Activated CD4-positive, alpha-beta T cell treated with anti-CD3 and anti-CD28 coated beads, Interleukin-2, amount 50 U/mL, for 24 hours (primary cell): ENCODE measurements around the gene HSD17B1.
"Not testable (repeated sequence)": the region's sequence is repeated elsewhere in the genome, so short reads cannot be mapped to it uniquely, and the experiment has no call there.

Experiments
- DNase-seq, 2 donors: peaks; one replicate each; pipeline ENCODE4 v3.0.0-alpha.2; 2020; ENCODE audit warnings: low read depth in 1 of 2, low spot score in 1 of 2

Gene HSD17B1

GRCh38 chr17:42522798-42523278 lies 29.9 kb upstream of the HSD17B1 start:
- no peak for DNase-seq

DNA sequence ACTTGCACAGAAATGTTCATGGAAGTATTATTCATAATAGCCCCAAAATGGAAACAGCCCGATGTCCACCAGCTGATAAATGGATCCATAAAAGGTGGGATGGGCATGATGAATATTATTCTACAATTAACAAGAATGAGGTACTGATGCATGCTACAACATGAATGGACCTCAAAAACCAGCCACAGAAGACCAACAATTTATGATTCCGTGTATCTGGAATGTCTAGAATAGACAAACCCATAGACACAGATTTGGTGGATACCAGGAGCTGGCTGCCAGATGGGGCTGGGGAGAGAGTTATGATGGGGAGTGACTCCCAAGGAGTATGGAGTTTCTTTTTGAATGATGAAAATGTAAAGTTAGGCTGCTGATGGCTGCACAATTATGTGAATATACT lies 27.5 kb upstream of the HSD17B1 start:
- DNase-seq, result no peak

DNA sequence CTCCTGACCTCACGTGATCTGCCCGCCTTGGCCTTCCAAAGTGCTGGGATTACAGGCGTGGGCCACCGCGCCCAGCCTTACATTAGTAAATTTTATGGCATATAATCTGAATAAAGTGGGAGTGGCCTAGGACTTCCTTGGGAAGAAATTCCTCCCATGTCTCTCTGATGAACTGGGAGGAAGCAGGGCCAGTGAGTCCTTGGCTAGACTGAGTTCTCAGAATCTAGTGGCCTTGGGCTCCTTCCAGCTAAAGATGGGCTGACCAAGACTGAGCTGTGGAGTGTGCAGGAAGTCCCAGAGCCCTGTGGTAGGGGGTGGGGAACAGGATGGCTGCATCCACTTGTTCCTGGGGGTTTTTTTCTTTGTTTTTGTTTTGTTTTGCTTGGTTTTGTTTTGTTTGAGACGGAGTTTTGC lies 26.7 kb upstream of the HSD17B1 start:
- no peak for DNase-seq

- no peak for DNase-seq
Measured at GRCh38 chr17:42527932-42528331, 24.8 kb upstream of the HSD17B1 start.

- DNase-seq, result no peak
Measured at GRCh38 chr17:42529061-42529460, 23.7 kb upstream of the HSD17B1 start.

GRCh38 chr17:42530952-42531454 lies 21.7 kb upstream of the HSD17B1 start:
- no peak for DNase-seq

DNA sequence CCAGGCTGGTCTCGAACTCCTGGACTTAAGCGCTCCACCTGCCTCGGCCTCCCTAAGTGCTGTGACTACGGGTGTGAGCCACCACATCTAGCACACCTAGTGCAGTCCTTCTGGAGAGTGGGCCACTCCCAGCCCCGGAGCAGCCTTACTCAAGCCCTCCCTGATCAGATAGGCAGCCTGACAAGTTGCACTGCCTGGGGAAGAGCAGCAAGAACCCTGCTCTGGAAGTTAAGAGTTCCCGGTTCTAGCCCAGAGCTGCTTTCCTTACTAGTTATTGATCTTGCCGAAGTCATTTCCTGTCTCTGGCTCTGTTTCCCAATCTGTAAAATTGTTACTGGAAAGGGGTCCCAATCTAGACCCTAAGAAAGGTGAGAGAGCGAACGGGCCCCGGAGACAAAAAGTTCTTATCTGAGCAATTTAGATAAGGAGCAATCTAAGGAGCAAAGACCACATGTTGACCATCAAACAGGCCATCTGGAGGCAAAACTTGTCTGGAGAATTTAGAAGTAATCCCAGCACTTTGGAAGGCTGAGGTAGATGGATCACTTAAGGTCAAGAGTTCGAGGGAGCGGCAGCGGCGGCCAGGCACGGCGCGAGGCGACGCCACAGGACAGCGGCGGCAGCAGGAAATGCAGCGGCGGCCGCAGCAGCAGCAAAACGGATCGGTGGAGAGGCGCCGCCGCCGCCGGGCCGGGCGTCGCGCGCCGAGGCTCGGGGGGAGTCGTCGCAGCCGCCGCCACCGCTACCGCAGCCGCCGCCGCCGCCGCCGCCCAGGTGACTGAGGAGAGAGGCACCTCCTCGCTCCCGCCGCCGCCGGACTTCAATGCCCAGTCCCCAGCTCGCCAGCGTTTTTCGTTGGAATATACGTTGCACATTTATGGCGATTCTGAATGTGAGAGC lies 21.0 kb upstream of the HSD17B1 start:
- DNase-seq, result no peak

- no peak for DNase-seq
Measured at GRCh38 chr17:42535155-42536047, 17.3 kb upstream of the HSD17B1 start.

GRCh38 chr17:42536048-42536371 lies 16.7 kb upstream of the HSD17B1 start, which contains the start of gene NAGLU:
NAGLU (plus strand) TSS chr17:42536241; CDS start chr17:42536273, 32 bp downstream.
- DNase-seq, result peak; percentile 69 to 70

DNA sequence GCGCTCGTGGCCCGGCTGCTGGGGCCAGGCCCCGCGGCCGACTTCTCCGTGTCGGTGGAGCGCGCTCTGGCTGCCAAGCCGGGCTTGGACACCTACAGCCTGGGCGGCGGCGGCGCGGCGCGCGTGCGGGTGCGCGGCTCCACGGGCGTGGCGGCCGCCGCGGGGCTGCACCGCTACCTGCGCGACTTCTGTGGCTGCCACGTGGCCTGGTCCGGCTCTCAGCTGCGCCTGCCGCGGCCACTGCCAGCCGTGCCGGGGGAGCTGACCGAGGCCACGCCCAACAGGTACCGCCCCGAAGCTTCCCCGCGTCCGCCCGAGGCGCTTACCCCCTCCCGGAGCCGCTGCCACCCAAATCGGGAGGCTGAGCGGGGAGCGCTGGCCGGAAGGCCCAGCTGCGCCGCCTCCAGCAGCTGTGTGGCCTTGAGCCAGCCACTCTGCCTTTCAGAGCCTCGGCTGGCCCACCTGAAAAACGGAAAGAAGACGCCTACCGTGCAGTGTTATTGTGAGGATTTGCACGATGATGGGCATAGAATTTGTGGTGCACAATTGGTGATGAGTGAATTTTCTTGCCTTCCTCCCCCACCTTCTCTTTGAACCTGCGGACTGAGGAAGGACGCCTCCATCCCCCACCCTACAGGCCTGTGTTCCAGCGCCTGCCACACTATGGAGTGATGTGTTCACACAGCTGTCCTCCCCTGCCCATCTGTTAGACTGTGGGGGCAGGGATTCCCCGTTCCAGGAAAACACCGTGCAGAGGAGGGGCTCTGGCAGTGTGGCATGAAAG lies 16.2 kb upstream of the HSD17B1 start:
- DNase-seq, result peak; percentile 40 to 54

DNA sequence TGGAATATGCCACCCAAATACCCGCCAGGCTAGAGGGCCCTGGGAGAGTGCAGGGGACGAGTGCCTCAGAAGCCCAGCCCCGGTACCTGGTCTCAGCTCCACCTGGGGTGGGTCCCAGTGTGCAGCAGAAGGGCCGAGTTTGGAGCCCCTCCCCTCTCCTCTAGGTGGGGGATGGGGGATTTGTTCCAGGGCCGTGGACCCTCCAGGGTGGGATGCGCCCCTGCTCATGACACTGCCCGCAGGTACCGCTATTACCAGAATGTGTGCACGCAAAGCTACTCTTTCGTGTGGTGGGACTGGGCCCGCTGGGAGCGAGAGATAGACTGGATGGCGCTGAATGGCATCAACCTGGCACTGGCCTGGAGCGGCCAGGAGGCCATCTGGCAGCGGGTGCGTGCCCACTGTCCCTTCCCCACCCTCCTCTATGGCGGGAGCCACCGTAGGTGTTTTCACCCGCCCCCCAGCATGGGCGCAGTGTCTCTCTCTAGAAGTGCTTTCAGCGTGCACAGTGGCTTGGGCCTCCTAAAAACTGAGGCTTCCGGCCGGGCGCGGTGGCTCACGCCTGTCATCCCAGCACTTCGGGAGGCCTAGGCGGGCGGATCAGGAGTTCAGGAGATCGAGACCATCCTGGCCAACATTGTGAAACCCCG lies 15.4 kb upstream of the HSD17B1 start:
- DNase-seq, result no peak

GRCh38 chr17:42537826-42538451 lies 14.8 kb upstream of the HSD17B1 start:
- no peak for DNase-seq

- DNase-seq, result no peak
Measured at GRCh38 chr17:42538482-42538881, 14.2 kb upstream of the HSD17B1 start.

DNA sequence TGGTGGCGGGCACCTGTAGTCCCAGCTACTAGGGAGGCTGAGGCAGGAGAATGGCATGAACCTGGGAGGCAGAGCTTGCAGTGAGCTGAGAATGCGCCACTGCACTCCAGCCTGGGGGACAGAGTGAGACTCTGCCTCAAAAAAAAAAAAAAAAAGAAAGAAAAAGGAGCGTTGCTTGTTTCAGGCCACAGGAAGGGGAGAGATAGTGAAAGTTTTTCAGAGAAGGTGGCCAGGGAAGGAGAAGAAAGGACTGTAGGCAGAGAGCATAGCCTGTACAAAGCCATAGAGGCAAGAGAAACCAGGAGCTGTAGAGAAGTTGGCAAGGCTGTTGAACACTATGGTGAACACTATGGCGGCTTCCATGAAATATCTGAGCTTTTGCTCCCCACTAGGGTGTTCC lies 12.2 kb upstream of the HSD17B1 start:
- DNase-seq, result not testable (repeated sequence)

DNA sequence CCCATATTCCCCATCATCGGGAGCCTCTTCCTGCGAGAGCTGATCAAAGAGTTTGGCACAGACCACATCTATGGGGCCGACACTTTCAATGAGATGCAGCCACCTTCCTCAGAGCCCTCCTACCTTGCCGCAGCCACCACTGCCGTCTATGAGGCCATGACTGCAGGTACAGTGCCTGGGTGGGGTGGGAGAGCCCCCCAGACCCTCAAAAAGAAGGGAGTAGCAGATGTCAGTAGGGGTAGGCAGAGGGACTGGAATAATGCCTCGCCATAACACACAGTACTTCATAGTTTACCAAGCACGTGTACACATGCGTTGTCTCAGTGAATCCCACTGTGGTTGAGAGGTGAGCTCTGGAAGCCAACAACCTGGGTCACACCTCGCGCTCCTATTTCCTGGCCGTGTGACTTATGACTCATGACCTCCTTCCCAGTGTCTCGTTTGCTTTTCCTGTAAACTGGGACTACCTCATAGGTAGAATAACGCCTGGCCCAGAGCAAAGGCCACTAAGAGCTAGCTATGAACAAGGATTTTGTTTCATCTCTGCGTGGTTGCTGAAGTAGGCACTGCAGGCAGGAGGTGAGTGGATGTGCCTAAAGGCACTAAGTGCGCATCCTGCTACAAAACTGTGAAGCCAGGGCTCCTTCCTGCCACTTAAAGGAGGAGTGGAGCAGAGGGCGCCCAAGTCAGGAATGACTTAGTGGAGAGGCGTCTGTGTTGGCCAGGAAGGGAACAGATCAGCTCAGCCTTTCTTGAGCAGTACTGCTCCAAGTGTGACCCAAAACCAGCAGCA lies 11.5 kb upstream of the HSD17B1 start:
- DNase-seq, result no peak

GRCh38 chr17:42543190-42544079 lies 9.3 kb upstream of the HSD17B1 start:
- no peak for DNase-seq

GRCh38 chr17:42544874-42545283 lies 7.8 kb upstream of the HSD17B1 start:
- no peak for DNase-seq
